Activated CD8-positive, alpha-beta T cell treated with anti-CD3 and anti-CD28 coated beads, Interleukin-2, amount 10 ng/mL, durations not matched to agents 7 days and 5 days (primary cell): ENCODE measurements around the gene KBTBD2. TPM values are rescaled to one million over a fixed set of nuclear protein-coding genes. Genes with fewer than 3 reads are reported as not detected.
"Not testable (repeated sequence)": the region's sequence is repeated elsewhere in the genome, so short reads cannot be mapped to it uniquely, and the experiment has no call there.

ENCODE experiments used
- ATAC-seq: fragments of 150-1000 bp; cut with Tn5 transposase; one replicate; pipeline ENCODE4 v1.10.0; 2021; ENCODE audit warnings: moderate library complexity
- CTCF ChIA-PET: fragments of 350-600 bp; sonication (Branson Sonifier 250); formaldehyde crosslinking; loops from one replicate; lab custom pipeline; 2021; ENCODE audit warnings: antibody characterized with exemption; lab: Charles Lee
- POLR2A ChIA-PET: fragments of 350-600 bp; sonication (Branson Sonifier 250); formaldehyde crosslinking; loops from one replicate; lab custom pipeline; 2021; ENCODE audit warnings: antibody characterized with exemption; lab: Charles Lee
- DNase-seq: peaks from one replicate; pipeline ENCODE4 v3.0.0-alpha.2; 2020
- H3K27ac Mint-ChIP-seq: one replicate; pipeline ENCODE4 v1.8.0; 2021; ENCODE audit warnings: mild to moderate bottlenecking, mixed read lengths
- H3K27me3 Mint-ChIP-seq: one replicate; pipeline ENCODE4 v1.8.0; 2021; ENCODE audit warnings: low read depth, mixed read lengths
- H3K36me3 Mint-ChIP-seq: one replicate; pipeline ENCODE4 v1.8.0; 2021; ENCODE audit warnings: low read depth, mixed read lengths
- H3K4me1 Mint-ChIP-seq: one replicate; pipeline ENCODE4 v1.8.0; 2021; ENCODE audit warnings: low read depth, mixed read lengths
- H3K4me3 Mint-ChIP-seq: one replicate; pipeline ENCODE4 v1.8.0; 2021; ENCODE audit warnings: mild to moderate bottlenecking, mixed read lengths
- H3K9me3 Mint-ChIP-seq: one replicate; pipeline ENCODE4 v1.8.0; 2022; ENCODE audit warnings: mixed read lengths; ENCODE audit not compliant: insufficient read depth
- total RNA-seq, 2 experiments: library from RNA; stranded (reverse); gene quantifications; one replicate each; pipeline ENCODE4 v1.2.3, GENCODE V29; 2021

The KBTBD2 gene
- total RNA-seq, 2 experiments from 2014 or later: 37.4 to 37.8 TPM

DNA sequence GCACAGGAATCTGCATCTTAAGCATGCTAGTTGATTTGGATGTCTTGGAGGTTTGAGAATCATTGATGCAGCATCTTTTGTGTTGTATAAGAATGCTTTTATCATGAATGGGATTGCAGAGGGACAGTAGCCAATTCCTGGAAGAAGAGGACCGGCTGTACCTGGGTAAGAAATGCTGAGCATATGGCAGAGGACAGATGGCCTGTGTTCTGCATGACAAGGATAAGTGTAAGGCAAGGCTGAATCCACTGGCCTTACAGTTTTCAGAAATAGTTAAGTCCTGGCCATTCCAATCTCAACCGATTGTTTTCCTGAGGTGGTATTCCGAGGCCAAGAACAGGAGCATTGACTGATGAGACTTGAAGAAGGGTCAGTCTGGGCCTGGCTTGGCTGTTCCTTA is 24.4 kb upstream of the KBTBD2 start:
- Mint-ChIP-seq H3K27ac (no peak overlapping the region), H3K9me3 (no peaks in the 10 kb centered on the region), H3K27me3 (no peaks in the 10 kb centered on the region), H3K36me3 (peaks cover 6% of the 10 kb centered on the region), H3K4me1 (peaks cover 3% of the 10 kb centered on the region), H3K4me3 (no peak overlapping the region)
- DNase-seq (no peak), ATAC-seq (no peak)
- CTCF ChIA-PET: interaction anchor here (1.0 kb wide), 1 partner anchor 11 kb away, joined by 3 read pairs; no protein-coding TSS in a partner anchor
- POLR2A ChIA-PET: no interaction called here

DNA sequence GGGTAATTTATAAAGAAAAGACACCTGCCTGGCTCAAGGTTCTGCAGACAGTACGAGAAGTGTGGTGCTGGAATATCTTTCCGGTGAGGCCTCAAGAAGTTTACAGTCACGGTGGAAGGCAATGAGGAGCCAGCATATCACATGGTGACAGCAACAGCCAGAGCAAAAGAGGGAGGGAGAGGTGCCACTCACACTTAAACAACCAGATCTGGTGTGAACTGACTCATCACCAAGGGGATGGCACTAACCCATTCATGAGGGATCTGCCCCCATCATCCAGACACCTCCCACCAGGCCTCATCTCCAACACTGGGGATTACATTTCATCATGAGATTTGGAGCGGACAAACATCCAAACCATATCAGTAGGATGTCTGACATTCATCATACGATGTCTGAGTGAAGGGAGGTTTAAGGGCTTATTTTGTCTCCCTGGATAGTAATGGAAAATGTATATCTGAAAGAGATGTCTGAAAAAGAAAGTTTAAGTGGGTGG is 23.5 kb upstream of the KBTBD2 start:
- H3K36me3 Mint-ChIP-seq: peaks cover 6% of the 10 kb centered on the region
- H3K27ac Mint-ChIP-seq: no peak overlapping the region
- no peaks in the 10 kb centered on the region for H3K27me3 Mint-ChIP-seq
- CTCF ChIA-PET: interaction anchor here (1.0 kb wide), 1 partner anchor 12 kb away, joined by 3 read pairs; no protein-coding TSS in a partner anchor
- ATAC-seq: no peak
- POLR2A ChIA-PET: no interaction called here
- H3K9me3 Mint-ChIP-seq: no peaks in the 10 kb centered on the region
- no peak overlapping the region for H3K4me3 Mint-ChIP-seq
- DNase-seq: no peak
- peaks cover 3% of the 10 kb centered on the region for H3K4me1 Mint-ChIP-seq

DNA sequence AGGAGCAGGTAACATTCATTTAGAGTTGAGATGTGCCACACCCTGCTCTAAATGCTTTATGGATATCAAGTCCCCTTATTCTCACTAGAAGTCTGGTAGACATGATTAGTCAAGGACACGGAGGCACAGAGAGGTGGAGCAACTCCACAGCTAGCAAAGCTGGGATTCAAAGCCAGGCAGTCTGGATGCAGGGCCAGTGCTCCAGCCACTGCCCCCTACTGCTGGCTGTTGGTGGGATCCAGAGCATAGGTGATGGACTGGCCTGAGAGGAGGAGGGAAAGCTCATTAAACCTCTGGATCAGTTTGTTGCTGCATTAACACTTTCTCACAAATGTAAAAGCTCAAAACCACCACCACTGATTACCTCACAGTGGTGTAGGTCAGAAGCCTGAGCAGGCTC is 22.6 kb upstream of the KBTBD2 start:
- ChIA-PET POLR2A (no interaction called here), CTCF (interaction anchor here (1.0 kb wide), 1 partner anchor 20 kb away, joined by 4 read pairs; no protein-coding TSS in a partner anchor)
- ATAC-seq (no peak), DNase-seq (no peak)
- Mint-ChIP-seq H3K4me3 (no peak overlapping the region), H3K4me1 (peaks cover 3% of the 10 kb centered on the region), H3K27ac (no peak overlapping the region), H3K36me3 (peaks cover 6% of the 10 kb centered on the region), H3K27me3 (no peaks in the 10 kb centered on the region), H3K9me3 (no peaks in the 10 kb centered on the region)

GRCh38 chr7:32910195-32910594 is 18.6 kb upstream of the KBTBD2 start:
- ChIA-PET POLR2A (no interaction called here), CTCF (no interaction called here)
- ATAC-seq: no peak
- Mint-ChIP-seq H3K4me1 (peaks cover 12% of the 10 kb centered on the region), H3K36me3 (no peaks in the 10 kb centered on the region), H3K9me3 (no peaks in the 10 kb centered on the region), H3K27ac (no peak overlapping the region), H3K27me3 (no peaks in the 10 kb centered on the region), H3K4me3 (no peak overlapping the region)
- no peak for DNase-seq

DNA sequence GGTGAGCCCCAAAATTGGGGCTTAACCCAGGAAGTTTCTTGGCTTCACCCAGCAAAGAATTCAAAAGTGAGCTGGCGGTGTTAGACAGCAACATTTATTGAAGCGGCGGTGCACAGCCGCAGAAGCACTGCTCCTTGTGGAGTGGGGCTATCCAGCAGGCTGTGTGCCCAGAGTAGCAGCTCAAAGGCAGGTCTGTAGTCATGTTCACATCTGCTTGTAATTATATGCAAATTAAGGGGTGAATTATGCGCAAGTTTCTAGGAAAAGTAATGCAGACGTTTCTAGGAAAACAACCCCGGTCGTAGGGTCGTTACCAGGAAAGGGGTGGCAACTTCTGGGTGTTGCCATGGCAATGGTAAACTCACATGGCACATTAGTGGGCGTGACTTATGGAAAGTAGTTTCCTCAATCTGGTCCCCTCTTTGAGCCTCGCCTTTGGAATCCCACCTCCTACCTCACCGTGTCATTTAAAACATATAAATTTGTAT is 13.7 kb upstream of the KBTBD2 start:
- Mint-ChIP-seq H3K4me1 (peaks cover 21% of the 10 kb centered on the region), H3K9me3 (no peaks in the 10 kb centered on the region), H3K36me3 (no peaks in the 10 kb centered on the region), H3K27ac (peak overlapping the region; percentile 95), H3K4me3 (peak overlapping the region; percentile 77), H3K27me3 (no peaks in the 10 kb centered on the region)
- DNase-seq: peak; percentile 93
- POLR2A ChIA-PET: interaction anchor here (1.2 to 5.4 kb wide), 4 partner anchors 13 to 158 kb away, joined by 3 to 71 read pairs (median 4); partner anchors contain the start of genes KBTBD2 and NT5C3A
- ATAC-seq: peak; percentile 97
- CTCF ChIA-PET: interaction anchor here (1.3 to 2.7 kb wide), 5 partner anchors 12 to 202 kb away, joined by 3 to 9 read pairs (median 8); partner anchors contain the start of gene KBTBD2

- no peak for DNase-seq
- CTCF ChIA-PET: interaction anchor here (1.0 to 2.2 kb wide), 4 partner anchors 9 to 55 kb away, joined by 3 to 6 read pairs (median 4); partner anchors contain the start of gene KBTBD2
- POLR2A ChIA-PET: interaction anchor here (2.4 kb wide), 1 partner anchor 11 kb away, joined by 37 read pairs; the partner anchor contains the start of gene KBTBD2
Measured at GRCh38 chr7:32901629-32902028, 10.1 kb upstream of the KBTBD2 start.

GRCh38 chr7:32900433-32900995 is 9.0 kb upstream of the KBTBD2 start:
- Mint-ChIP-seq H3K4me1 (peaks cover 12% of the 10 kb centered on the region), H3K4me3 (no peak overlapping the region), H3K36me3 (no peaks in the 10 kb centered on the region), H3K9me3 (no peaks in the 10 kb centered on the region), H3K27ac (no peak overlapping the region), H3K27me3 (peaks cover 6% of the 10 kb centered on the region)
- ATAC-seq (no peak), DNase-seq (no peak)
- CTCF ChIA-PET: interaction anchor here (1.0 to 1.4 kb wide), 3 partner anchors 8 to 54 kb away, joined by 3 to 6 read pairs (median 3); partner anchors contain the start of gene KBTBD2
- POLR2A ChIA-PET: interaction anchor here (2.4 kb wide), 1 partner anchor 9 kb away, joined by 37 read pairs; the partner anchor contains the start of gene KBTBD2

More at GRCh38 chr7:32901629-32902028, 10.1 kb upstream of the KBTBD2 start:
- Mint-ChIP-seq H3K27ac (no peak overlapping the region), H3K9me3 (no peaks in the 10 kb centered on the region), H3K4me3 (no peak overlapping the region), H3K4me1 (peaks cover 20% of the 10 kb centered on the region), H3K27me3 (peaks cover 4% of the 10 kb centered on the region), H3K36me3 (no peaks in the 10 kb centered on the region)
- ATAC-seq: no peak

- peaks cover 15% of the 10 kb centered on the region for H3K4me1 Mint-ChIP-seq
- ATAC-seq, H3K27me3 Mint-ChIP-seq, H3K9me3 Mint-ChIP-seq, H3K4me3 Mint-ChIP-seq, H3K36me3 Mint-ChIP-seq, CTCF ChIA-PET, DNase-seq, H3K27ac Mint-ChIP-seq, POLR2A ChIA-PET: not testable (repeated sequence)
Measured at GRCh38 chr7:32897376-32897775, 5.8 kb upstream of the KBTBD2 start.

GRCh38 chr7:32896564-32897347 is 5.2 kb upstream of the KBTBD2 start:
- H3K9me3 Mint-ChIP-seq: no peaks in the 10 kb centered on the region
- CTCF ChIA-PET: no interaction called here
- POLR2A ChIA-PET: no interaction called here
- H3K4me1 Mint-ChIP-seq: peaks cover 15% of the 10 kb centered on the region
- H3K4me3 Mint-ChIP-seq: no peak overlapping the region
- H3K27me3 Mint-ChIP-seq: peaks cover 6% of the 10 kb centered on the region
- peaks cover 2% of the 10 kb centered on the region for H3K36me3 Mint-ChIP-seq
- H3K27ac Mint-ChIP-seq: no peak overlapping the region
- ATAC-seq (no peak), DNase-seq (no peak)

DNA sequence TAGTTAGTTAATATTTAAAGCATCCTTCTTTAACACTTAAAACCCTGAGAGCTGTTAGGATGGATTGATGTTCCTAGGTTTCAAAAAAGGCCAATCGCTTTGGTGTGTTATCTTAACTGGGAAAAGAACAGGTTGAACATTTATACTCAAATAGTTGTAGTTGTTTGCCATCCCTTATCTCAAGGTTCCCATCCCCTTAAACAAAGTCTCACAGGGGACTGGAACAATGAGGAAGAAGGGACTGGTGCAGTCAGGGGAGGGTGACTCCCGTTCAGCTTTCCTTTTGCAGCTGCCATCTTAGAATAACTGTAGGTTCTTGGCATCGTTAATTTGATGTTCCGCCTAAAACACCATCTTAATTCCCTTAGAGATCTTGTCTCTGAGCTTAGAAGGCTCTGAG is 2.6 kb upstream of the KBTBD2 start:
- Mint-ChIP-seq H3K36me3 (peaks cover 11% of the 10 kb centered on the region), H3K27me3 (peaks cover 6% of the 10 kb centered on the region), H3K4me3 (no peak overlapping the region), H3K9me3 (no peaks in the 10 kb centered on the region), H3K4me1 (peaks cover 22% of the 10 kb centered on the region), H3K27ac (no peak overlapping the region)
- DNase-seq (no peak), ATAC-seq (no peak)
- ChIA-PET CTCF (interaction anchor here (0.9 to 3.0 kb wide), 6 partner anchors 9 to 214 kb away, joined by 3 to 23 read pairs (median 7); partner anchors contain the start of gene RP9), POLR2A (interaction anchor here (7.1 kb wide), 1 partner anchor 12 kb away, joined by 71 read pairs; no protein-coding TSS in a partner anchor)

GRCh38 chr7:32893722-32894121 is 2.2 kb upstream of the KBTBD2 start:
- Mint-ChIP-seq H3K27me3 (peaks cover 6% of the 10 kb centered on the region), H3K36me3 (peaks cover 13% of the 10 kb centered on the region), H3K9me3 (no peaks in the 10 kb centered on the region), H3K4me3 (no peak overlapping the region), H3K4me1 (peaks cover 25% of the 10 kb centered on the region), H3K27ac (peak overlapping the region; percentile 91)
- POLR2A ChIA-PET: interaction anchor here (1.4 to 7.1 kb wide), 2 partner anchors 12 to 47 kb away, joined by 3 to 71 read pairs; no protein-coding TSS in a partner anchor
- CTCF ChIA-PET: interaction anchor here (0.9 to 3.0 kb wide), 7 partner anchors 9 to 215 kb away, joined by 3 to 23 read pairs (median 7); partner anchors contain the start of gene RP9
- DNase-seq: no peak
- ATAC-seq: no peak
